Smooth muscle cell (in vitro differentiated cells): Measurements from ENCODE around the gene WDR27. TPM values are rescaled to one million over a fixed set of nuclear protein-coding genes. Genes with fewer than 3 reads are reported as not detected.
A peak's percentile ranks its signal among the peaks of the same experiment; 100 is the strongest.

Experiments
- DNase-seq: peaks from one replicate; lab custom pipeline; 2025; ENCODE audit not compliant: unreplicated experiment; lab: John Stamatoyannopoulos, UW
- H2AFZ ChIP-seq: fragments of 200-600 bp; sonication (generic); 2 replicates; pipeline ENCODE4 v1.6.0; 2016; ENCODE audit warnings: antibody characterized with exemption, low read depth, mild to moderate bottlenecking
- H3F3A ChIP-seq: fragments of 200-600 bp; sonication (generic); 2 replicates; pipeline ENCODE4 v1.6.0; 2017; ENCODE audit warnings: antibody characterized with exemption, low read depth
- H3K27ac ChIP-seq: fragments of 200-600 bp; sonication (generic); 2 replicates; pipeline ENCODE4 v1.5.1; 2016; ENCODE audit warnings: low read depth, mild to moderate bottlenecking
- H3K27me3 ChIP-seq: fragments of 200-600 bp; sonication (generic); 2 replicates; pipeline ENCODE4 v1.6.1; 2016; ENCODE audit warnings: low read depth, mild to moderate bottlenecking
- H3K36me3 ChIP-seq: fragments of 200-600 bp; sonication (generic); 2 replicates; pipeline ENCODE4 v1.5.1; 2016; ENCODE audit warnings: low read depth
- H3K4me1 ChIP-seq: fragments of 200-600 bp; sonication (generic); 2 replicates; pipeline ENCODE4 v1.5.1; 2016; ENCODE audit warnings: low read depth
- H3K4me2 ChIP-seq: fragments of 200-600 bp; sonication (generic); 2 replicates; pipeline ENCODE4 v1.6.0; 2016; ENCODE audit warnings: mild to moderate bottlenecking
- H3K4me3 ChIP-seq: fragments of 200-600 bp; sonication (generic); 2 replicates; pipeline ENCODE4 v1.5.1; 2016; ENCODE audit warnings: mild to moderate bottlenecking
- H3K79me2 ChIP-seq: fragments of 200-600 bp; sonication (generic); 2 replicates; pipeline ENCODE4 v1.6.0; 2016; ENCODE audit warnings: low read depth, mild to moderate bottlenecking
- H3K9ac ChIP-seq: fragments of 200-600 bp; sonication (generic); 2 replicates; pipeline ENCODE4 v1.6.0; 2016; ENCODE audit warnings: low read depth
- H3K9me3 ChIP-seq: fragments of 200-600 bp; sonication (generic); replicated peaks from 2 replicates; pipeline ENCODE4 v1.5.1; 2016; ENCODE audit warnings: low read depth
- H4K20me1 ChIP-seq: fragments of 200-600 bp; sonication (generic); 2 replicates; pipeline ENCODE4 v1.6.0; 2016; ENCODE audit warnings: low read depth
- WGBS: methylation state at CpG from one replicate; pipeline ENCODE4 v1.1.7; 2016; ENCODE audit warnings: low lambda C conversion rate; 5-methylcytosine and 5-hydroxymethylcytosine counted together
- polyA plus RNA-seq: library from polyadenylated mRNA; unstranded; fragments of >200 nt; fragmentation: Nextera tagmentation; extraction: Ambion mirVana; gene quantifications from 2 replicates; pipeline ENCODE4 v1.2.1, GENCODE V29; 2016
- total RNA-seq: library from RNA; depleted of rRNA; stranded (reverse); fragments of >200 nt; gene quantifications from 2 replicates; pipeline ENCODE4 v1.2.3, GENCODE V29; 2014
- TF ChIP-seq, protein P1 (sequence below): fragments of 200-600 bp; sonication (generic); IDR thresholded peaks from 2 replicates; pipeline ENCODE4 v1.5.1; 2017; ENCODE audit warnings: borderline replicate concordance, mild to moderate bottlenecking, antibody characterized with exemption; ENCODE audit not compliant: insufficient read depth, poor library complexity, severe bottlenecking

The WDR27 gene
- total and polyA plus RNA-seq, 2 experiments from 2014 or later: 26.0 to 47.0 TPM

- DNase-seq: no peak
- no peaks in the 10 kb centered on the region for H3K27me3 ChIP-seq
- H3K79me2 ChIP-seq: no peaks in the 10 kb centered on the region
- no peak overlapping the region for H2AFZ ChIP-seq
- H3K4me3 ChIP-seq: no peak overlapping the region
- no peaks in the 10 kb centered on the region for H3K36me3 ChIP-seq
- H3K27ac ChIP-seq: peak overlapping the region; percentile 77
- H3K4me1 ChIP-seq: no peaks in the 10 kb centered on the region
- H3F3A ChIP-seq: no peaks in the 10 kb centered on the region
- no peaks in the 10 kb centered on the region for H4K20me1 ChIP-seq
- peak overlapping the region; percentile 55 for H3K4me2 ChIP-seq
- TF ChIP-seq, protein P1, sequence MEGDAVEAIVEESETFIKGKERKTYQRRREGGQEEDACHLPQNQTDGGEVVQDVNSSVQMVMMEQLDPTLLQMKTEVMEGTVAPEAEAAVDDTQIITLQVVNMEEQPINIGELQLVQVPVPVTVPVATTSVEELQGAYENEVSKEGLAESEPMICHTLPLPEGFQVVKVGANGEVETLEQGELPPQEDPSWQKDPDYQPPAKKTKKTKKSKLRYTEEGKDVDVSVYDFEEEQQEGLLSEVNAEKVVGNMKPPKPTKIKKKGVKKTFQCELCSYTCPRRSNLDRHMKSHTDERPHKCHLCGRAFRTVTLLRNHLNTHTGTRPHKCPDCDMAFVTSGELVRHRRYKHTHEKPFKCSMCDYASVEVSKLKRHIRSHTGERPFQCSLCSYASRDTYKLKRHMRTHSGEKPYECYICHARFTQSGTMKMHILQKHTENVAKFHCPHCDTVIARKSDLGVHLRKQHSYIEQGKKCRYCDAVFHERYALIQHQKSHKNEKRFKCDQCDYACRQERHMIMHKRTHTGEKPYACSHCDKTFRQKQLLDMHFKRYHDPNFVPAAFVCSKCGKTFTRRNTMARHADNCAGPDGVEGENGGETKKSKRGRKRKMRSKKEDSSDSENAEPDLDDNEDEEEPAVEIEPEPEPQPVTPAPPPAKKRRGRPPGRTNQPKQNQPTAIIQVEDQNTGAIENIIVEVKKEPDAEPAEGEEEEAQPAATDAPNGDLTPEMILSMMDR: no peak
- H3K9me3 ChIP-seq: no peaks in the 10 kb centered on the region
- peak overlapping the region; percentile 51 for H3K9ac ChIP-seq
- 30% methylated on average over 8 of the region's 8 CpGs for WGBS
Measured at GRCh38 chr6:169454204-169454871, 247.5 kb downstream of the WDR27 start.

DNA sequence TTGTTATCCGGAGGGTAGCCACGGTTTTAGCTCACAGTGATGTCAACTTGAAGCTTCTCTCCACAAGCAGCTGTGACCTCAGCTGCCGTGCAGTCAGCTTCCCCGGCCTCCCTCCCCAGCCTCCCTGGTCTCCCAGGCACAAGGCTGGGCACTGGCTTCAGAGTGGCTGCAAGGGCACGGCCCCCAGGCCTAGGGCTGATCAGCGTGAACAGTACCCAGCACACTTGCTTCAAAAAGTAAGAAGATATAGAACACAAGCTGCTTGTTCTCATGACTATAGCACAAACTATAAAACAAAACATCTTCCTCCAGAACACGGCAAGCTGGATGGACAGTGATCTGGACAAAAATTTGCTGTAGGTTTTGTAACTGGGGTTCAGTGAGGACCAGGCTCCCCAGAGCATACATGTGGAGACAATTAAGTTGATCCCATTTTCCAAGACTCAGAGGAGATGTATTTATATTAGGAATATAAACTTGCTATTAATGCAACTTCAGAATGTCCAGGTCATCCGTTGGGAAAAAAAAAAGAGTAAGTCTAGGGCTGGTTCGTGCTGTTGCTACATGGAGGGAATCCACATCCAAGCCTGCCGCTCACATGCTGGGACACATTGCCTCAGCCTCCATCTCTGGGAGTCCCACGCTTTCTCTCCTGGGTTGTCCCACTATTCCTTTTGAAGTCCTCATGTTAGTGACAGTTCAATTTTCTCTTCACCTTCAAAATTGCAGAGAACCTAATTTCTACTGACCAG, 248.8 kb downstream of the WDR27 start:
- H3K9ac ChIP-seq: no peak overlapping the region
- H3K4me2 ChIP-seq: no peak overlapping the region
- no peaks in the 10 kb centered on the region for H3K27me3 ChIP-seq
- peak overlapping the region; percentile 85 for H3K27ac ChIP-seq
- no peak overlapping the region for H3K4me3 ChIP-seq
- no peak overlapping the region for H2AFZ ChIP-seq
- TF ChIP-seq, protein P1: no peak
- H3K4me1 ChIP-seq: no peaks in the 10 kb centered on the region
- no peaks in the 10 kb centered on the region for H3K36me3 ChIP-seq
- H3F3A ChIP-seq: no peaks in the 10 kb centered on the region
- H3K9me3 ChIP-seq: no peaks in the 10 kb centered on the region
- WGBS: 94% methylated on average over 11 of the region's 11 CpGs
- DNase-seq: no peak
- H4K20me1 ChIP-seq: no peaks in the 10 kb centered on the region
- H3K79me2 ChIP-seq: no peaks in the 10 kb centered on the region

GRCh38 chr6:169452117-169452868, 249.5 kb downstream of the WDR27 start:
- no peaks in the 10 kb centered on the region for H3K27me3 ChIP-seq
- H3K4me3 ChIP-seq: no peak overlapping the region
- H3K27ac ChIP-seq: peak overlapping the region; percentile 85
- 78% methylated on average over 36 of the region's 36 CpGs for WGBS
- H3K9ac ChIP-seq: peak overlapping the region; percentile 34
- no peaks in the 10 kb centered on the region for H3K4me1 ChIP-seq
- no peaks in the 10 kb centered on the region for H3K36me3 ChIP-seq
- DNase-seq: no peak
- no peak overlapping the region for H2AFZ ChIP-seq
- H3F3A ChIP-seq: no peaks in the 10 kb centered on the region
- TF ChIP-seq, protein P1: no peak
- H3K4me2 ChIP-seq: peak overlapping the region; percentile 70
- no peaks in the 10 kb centered on the region for H3K9me3 ChIP-seq
- H3K79me2 ChIP-seq: no peaks in the 10 kb centered on the region
- no peaks in the 10 kb centered on the region for H4K20me1 ChIP-seq
